HepG2 (cell line): ENCODE results near the gene DYNC2LI1. TPM values are rescaled to one million over a fixed set of nuclear protein-coding genes. Genes with fewer than 3 reads are reported as not detected.
A peak's percentile ranks its signal among the peaks of the same experiment; 100 is the strongest.

Experiments used
- RBM22 ChIP-seq: fragments of 200-400 bp; formaldehyde crosslinking; optimal IDR thresholded peaks from 2 replicates; pipeline ENCODE3; 2017; ENCODE audit warnings: mild to moderate bottlenecking, low read length, moderate library complexity
- TEAD3 ChIP-seq: optimal IDR thresholded peaks from 2 replicates; pipeline ENCODE3; 2016; ENCODE audit warnings: borderline replicate concordance
- ZNF883 ChIP-seq: sonication (generic); formaldehyde crosslinking; IDR thresholded peaks from 2 replicates; pipeline ENCODE4 v1.5.1; 2020; ENCODE audit warnings: mild to moderate bottlenecking, missing genetic modification reagents; ENCODE audit errors: not compliant biosample characterization
- polyA plus RNA-seq, 8 experiments: library from polyadenylated mRNA; depleted of rRNA in 3 of 8; stranded (reverse) in 7 of 8; unstranded in 1 of 8; fragments of >200 nt; fragmentation: Illumina TruSeq in 4 of 8; extraction: Trizol in 4 of 8; gene quantifications; 2 replicates each; pipeline versions ENCODE4 v1.2.1 to v1.2.3, GENCODE V29; 2011 to 2016; ENCODE audit warnings: low read depth in 4 of 8, missing spikeins in 1 of 8, mixed read lengths in 1 of 8; ENCODE audit not compliant: insufficient read depth in 1 of 8
- total RNA-seq, 5 experiments: library from RNA; depleted of rRNA; stranded (reverse); fragments of >200 nt; fragmentation: Illumina TruSeq; extraction: Trizol; gene quantifications; 2 replicates each; pipeline ENCODE4 v1.2.3, GENCODE V29; 2016; ENCODE audit warnings: low read depth in 1 of 5
- TF ChIP-seq, protein P1 (sequence below): sonication (generic); formaldehyde crosslinking; IDR thresholded peaks from 2 replicates; pipeline ENCODE4 v1.4.0; 2020; ENCODE audit warnings: missing genetic modification reagents
- TF ChIP-seq, protein P2 (sequence below): IDR thresholded peaks from 2 replicates; pipeline ENCODE4 v1.6.1; 2016; ENCODE audit warnings: missing genetic modification reagents, missing compliant biosample characterization
- TF ChIP-seq, protein P3 (sequence below): sonication (generic); formaldehyde crosslinking; IDR thresholded peaks from 2 replicates; pipeline ENCODE4 v1.4.0; 2020; ENCODE audit warnings: mild to moderate bottlenecking, missing genetic modification reagents
- TF ChIP-seq, protein P4 (sequence below): sonication (generic); formaldehyde crosslinking; IDR thresholded peaks from 2 replicates; pipeline ENCODE4 v1.4.0; 2020; ENCODE audit warnings: mild to moderate bottlenecking, missing genetic modification reagents, borderline replicate concordance
- TF ChIP-seq, protein P5 (sequence below): sonication (generic); formaldehyde crosslinking; IDR thresholded peaks from 2 replicates; pipeline ENCODE4 v1.5.0; 2020; ENCODE audit warnings: mild to moderate bottlenecking, missing genetic modification reagents, borderline replicate concordance

DYNC2LI1 gene
- total and polyA plus RNA-seq, 2 of the 13 experiments (the other 11 are each of a cell fraction or from before 2014, with no cell fraction given), result 16.9 to 23.2 TPM

DNA sequence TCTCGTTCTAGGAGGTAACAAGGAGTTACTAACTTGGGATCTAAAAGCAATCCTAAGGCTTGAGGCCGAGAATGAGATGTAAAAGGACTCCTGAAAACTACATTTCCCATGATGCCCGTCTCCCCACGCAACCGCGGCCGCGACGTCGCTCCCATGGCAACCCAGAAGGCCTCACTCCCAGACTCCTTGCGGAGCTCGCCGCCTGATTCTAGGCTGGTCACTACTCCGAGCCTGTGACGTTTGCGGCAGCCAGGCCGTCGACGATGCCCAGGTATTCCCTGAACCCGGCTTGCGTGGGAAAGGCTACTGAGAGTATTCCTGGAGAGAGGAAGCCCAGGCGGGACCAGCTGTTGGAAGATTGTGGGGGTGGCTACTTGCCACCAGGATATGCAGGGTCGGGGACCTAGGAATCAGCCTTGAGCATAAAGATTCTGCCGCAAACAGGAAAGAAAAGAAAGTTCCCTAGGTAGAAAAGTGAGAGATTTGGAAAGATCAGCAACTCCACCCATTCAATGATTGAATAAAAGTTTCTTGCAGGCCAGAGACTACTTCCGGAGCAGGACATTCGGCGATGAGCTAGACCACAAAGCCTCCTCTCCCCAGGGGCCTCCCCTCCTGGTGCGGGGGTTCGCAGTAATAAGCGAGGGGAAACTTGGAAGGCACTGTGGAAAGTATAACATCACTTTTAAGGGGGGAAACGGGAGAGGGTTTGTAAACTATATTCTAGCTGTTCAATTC is at the start of gene DYNC2LI1 (continued):
- TF ChIP-seq, protein P1, sequence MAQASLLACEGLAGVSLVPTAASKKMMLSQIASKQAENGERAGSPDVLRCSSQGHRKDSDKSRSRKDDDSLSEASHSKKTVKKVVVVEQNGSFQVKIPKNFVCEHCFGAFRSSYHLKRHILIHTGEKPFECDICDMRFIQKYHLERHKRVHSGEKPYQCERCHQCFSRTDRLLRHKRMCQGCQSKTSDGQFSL, result no peak
- TF ChIP-seq, protein P2, sequence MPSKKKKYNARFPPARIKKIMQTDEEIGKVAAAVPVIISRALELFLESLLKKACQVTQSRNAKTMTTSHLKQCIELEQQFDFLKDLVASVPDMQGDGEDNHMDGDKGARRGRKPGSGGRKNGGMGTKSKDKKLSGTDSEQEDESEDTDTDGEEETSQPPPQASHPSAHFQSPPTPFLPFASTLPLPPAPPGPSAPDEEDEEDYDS (CRISPR knock-in tag), result peak; percentile 47
- TF ChIP-seq, protein P3, sequence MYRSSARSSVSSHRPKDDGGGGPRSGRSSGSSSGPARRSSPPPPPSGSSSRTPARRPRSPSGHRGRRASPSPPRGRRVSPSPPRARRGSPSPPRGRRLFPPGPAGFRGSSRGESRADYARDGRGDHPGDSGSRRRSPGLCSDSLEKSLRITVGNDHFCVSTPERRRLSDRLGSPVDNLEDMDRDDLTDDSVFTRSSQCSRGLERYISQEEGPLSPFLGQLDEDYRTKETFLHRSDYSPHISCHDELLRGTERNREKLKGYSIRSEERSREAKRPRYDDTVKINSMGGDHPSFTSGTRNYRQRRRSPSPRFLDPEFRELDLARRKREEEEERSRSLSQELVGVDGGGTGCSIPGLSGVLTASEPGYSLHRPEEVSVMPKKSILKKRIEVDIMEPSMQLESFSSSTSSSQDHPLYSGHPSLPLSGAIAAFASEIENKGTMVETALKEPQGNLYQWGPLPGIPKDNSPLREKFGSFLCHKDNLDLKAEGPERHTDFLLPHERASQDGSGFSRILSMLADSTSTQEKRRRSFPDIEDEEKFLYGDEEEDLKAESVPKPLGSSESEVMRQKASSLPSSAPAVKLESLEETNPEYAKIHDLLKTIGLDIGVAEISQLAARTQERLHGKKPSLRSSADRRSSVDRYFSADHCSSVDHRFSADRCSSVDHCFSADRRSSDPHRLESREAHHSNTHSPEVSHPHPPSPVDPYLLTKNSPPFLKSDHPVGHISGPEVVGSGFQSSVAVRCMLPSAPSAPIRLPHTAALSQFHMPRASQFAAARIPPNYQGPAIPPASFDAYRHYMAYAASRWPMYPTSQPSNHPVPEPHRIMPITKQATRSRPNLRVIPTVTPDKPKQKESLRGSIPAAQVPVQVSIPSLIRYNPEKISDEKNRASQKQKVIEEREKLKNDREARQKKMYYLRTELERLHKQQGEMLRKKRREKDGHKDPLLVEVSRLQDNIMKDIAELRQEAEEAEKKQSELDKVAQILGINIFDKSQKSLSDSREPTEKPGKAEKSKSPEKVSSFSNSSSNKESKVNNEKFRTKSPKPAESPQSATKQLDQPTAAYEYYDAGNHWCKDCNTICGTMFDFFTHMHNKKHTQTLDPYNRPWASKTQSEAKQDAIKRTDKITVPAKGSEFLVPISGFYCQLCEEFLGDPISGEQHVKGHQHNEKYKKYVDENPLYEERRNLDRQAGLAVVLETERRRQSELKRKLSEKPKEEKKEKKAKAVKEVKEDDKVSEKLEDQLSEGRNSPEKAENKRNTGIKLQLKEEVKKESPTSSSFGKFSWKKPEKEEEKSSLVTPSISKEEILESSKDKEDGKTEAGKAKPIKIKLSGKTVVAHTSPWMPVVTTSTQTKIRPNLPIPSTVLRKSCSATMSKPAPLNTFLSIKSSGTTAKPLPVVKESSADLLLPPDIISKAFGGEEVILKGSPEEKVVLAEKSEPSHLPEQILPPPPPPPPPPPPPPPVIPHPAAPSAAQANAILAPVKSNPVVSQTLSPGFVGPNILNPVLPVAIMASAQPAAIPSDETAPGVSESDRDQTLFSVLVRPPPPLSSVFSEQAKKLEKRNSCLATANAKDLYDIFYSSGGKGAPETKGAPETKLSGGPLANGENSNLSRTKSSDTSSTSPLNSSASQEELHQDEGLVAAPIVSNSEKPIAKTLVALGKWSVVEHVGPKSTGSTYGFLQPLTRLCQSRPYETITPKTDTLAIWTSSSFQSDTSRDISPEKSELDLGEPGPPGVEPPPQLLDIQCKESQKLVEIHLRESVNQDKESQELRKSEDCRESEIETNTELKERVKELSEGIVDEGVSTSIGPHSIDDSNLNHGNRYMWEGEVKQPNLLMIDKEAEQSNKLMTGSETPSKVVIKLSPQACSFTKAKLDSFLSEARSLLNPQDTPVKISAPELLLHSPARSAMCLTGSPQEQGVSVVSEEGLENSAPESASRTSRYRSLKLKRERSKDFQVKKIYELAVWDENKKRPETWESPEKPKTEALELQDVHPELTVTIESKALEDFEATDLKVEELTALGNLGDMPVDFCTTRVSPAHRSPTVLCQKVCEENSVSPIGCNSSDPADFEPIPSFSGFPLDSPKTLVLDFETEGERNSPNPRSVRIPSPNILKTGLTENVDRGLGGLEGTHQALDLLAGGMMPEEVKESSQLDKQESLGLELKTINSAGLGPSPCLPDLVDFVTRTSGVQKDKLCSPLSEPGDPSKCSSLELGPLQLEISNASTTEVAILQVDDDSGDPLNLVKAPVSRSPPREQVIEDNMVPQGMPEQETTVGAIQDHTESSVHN (CRISPR knock-in tag), result no peak
- TF ChIP-seq TEAD3 (CRISPR knock-in tag) (peak; percentile 31), RBM22 (peak; percentile 100), ZNF883 (CRISPR knock-in tag) (peak; percentile 80)
- TF ChIP-seq, protein P4, sequence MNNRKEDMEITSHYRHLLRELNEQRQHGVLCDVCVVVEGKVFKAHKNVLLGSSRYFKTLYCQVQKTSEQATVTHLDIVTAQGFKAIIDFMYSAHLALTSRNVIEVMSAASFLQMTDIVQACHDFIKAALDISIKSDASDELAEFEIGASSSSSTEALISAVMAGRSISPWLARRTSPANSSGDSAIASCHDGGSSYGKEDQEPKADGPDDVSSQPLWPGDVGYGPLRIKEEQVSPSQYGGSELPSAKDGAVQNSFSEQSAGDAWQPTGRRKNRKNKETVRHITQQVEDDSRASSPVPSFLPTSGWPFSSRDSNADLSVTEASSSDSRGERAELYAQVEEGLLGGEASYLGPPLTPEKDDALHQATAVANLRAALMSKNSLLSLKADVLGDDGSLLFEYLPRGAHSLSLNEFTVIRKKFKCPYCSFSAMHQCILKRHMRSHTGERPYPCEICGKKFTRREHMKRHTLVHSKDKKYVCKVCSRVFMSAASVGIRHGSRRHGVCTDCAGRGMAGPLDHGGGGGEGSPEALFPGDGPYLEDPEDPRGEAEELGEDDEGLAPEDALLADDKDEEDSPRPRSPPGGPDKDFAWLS (CRISPR knock-in tag), result no peak
- TF ChIP-seq, protein P5, sequence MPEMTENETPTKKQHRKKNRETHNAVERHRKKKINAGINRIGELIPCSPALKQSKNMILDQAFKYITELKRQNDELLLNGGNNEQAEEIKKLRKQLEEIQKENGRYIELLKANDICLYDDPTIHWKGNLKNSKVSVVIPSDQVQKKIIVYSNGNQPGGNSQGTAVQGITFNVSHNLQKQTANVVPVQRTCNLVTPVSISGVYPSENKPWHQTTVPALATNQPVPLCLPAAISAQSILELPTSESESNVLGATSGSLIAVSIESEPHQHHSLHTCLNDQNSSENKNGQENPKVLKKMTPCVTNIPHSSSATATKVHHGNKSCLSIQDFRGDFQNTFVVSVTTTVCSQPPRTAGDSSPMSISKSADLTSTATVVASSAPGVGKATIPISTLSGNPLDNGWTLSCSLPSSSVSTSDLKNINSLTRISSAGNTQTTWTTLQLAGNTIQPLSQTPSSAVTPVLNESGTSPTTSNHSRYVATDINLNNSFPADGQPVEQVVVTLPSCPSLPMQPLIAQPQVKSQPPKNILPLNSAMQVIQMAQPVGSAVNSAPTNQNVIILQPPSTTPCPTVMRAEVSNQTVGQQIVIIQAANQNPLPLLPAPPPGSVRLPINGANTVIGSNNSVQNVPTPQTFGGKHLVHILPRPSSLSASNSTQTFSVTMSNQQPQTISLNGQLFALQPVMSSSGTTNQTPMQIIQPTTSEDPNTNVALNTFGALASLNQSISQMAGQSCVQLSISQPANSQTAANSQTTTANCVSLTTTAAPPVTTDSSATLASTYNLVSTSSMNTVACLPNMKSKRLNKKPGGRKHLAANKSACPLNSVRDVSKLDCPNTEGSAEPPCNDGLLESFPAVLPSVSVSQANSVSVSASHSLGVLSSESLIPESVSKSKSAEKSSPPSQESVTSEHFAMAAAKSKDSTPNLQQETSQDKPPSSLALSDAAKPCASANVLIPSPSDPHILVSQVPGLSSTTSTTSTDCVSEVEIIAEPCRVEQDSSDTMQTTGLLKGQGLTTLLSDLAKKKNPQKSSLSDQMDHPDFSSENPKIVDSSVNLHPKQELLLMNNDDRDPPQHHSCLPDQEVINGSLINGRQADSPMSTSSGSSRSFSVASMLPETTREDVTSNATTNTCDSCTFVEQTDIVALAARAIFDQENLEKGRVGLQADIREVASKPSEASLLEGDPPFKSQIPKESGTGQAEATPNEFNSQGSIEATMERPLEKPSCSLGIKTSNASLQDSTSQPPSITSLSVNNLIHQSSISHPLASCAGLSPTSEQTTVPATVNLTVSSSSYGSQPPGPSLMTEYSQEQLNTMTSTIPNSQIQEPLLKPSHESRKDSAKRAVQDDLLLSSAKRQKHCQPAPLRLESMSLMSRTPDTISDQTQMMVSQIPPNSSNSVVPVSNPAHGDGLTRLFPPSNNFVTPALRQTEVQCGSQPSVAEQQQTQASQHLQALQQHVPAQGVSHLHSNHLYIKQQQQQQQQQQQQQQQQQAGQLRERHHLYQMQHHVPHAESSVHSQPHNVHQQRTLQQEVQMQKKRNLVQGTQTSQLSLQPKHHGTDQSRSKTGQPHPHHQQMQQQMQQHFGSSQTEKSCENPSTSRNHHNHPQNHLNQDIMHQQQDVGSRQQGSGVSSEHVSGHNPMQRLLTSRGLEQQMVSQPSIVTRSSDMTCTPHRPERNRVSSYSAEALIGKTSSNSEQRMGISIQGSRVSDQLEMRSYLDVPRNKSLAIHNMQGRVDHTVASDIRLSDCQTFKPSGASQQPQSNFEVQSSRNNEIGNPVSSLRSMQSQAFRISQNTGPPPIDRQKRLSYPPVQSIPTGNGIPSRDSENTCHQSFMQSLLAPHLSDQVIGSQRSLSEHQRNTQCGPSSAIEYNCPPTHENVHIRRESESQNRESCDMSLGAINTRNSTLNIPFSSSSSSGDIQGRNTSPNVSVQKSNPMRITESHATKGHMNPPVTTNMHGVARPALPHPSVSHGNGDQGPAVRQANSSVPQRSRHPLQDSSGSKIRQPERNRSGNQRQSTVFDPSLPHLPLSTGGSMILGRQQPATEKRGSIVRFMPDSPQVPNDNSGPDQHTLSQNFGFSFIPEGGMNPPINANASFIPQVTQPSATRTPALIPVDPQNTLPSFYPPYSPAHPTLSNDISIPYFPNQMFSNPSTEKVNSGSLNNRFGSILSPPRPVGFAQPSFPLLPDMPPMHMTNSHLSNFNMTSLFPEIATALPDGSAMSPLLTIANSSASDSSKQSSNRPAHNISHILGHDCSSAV, result no peak
